Colonic mucosa (tissue), 4 donors: ENCODE data around the gene KRTAP5-5. TPM values are rescaled to one million over a fixed set of nuclear protein-coding genes. Genes with fewer than 3 reads are reported as not detected.
"Not testable (repeated sequence)": the region's sequence is repeated elsewhere in the genome, so short reads cannot be mapped to it uniquely, and the experiment has no call there.

Source experiments
- DNase-seq: peaks from one replicate; pipeline ENCODE4 v3.0.0-alpha.2; 2020
- H3K27ac ChIP-seq: fragments of 200-600 bp; one replicate; pipeline ENCODE4 v1.8.0; 2021
- H3K27me3 ChIP-seq: fragments of 200-600 bp; one replicate; pipeline ENCODE4 v1.8.0; 2021
- H3K36me3 ChIP-seq: fragments of 200-600 bp; one replicate; pipeline ENCODE4 v1.8.0; 2021
- H3K4me1 ChIP-seq: fragments of 200-600 bp; one replicate; pipeline ENCODE4 v1.8.0; 2021; ENCODE audit warnings: mild to moderate bottlenecking
- H3K4me3 ChIP-seq: fragments of 200-600 bp; one replicate; pipeline ENCODE4 v1.8.0; 2021
- H3K9ac ChIP-seq, 2 donors: one replicate each; pipeline ENCODE4 v1.7.0; 2013; ENCODE audit warnings: control low read depth in 2 of 2, low read depth in 2 of 2, low read length in 2 of 2
- H3K9me3 ChIP-seq: fragments of 200-600 bp; one replicate; pipeline ENCODE4 v1.8.0; 2021
- CTCF ChIP-seq: fragments of 200-600 bp; IDR thresholded peaks from one replicate; pipeline ENCODE4 v1.8.0; 2022; ENCODE audit warnings: antibody characterized with exemption, mild to moderate bottlenecking
- intact Hi-C: fragments of 100-400 bp; cut with DNase I; formaldehyde crosslinking; loops from one replicate; pipeline ENCODE4 v1.14.1; 2022
- total RNA-seq, 2 donors: library from RNA; stranded (reverse); fragmentation: NEBNext Ultra II Directional in 1 of 2; extraction: Animal tissue kit (Norgen Biotek cat#: 25700) in 1 of 2; gene quantifications; one replicate each; pipeline ENCODE4 v1.2.1, GENCODE V29; 2021
- donor health status: healthy.
- donor health status: DM: no; HTN: no; CAD: no.
- donor health status: DM: no; HTN: no; CAD: no.

The KRTAP5-5 gene
- total RNA-seq, 2 donors from 2014 or later, result not detected

GRCh38 chr11:1643146-1643690, 13.6 kb downstream of the KRTAP5-5 start:
- no peaks in the 10 kb centered on the region for H3K27me3 ChIP-seq
- no peak overlapping the region for H3K9ac ChIP-seq
- H3K4me1 ChIP-seq, result peaks cover 10% of the 10 kb centered on the region
- no peak overlapping the region for H3K4me3 ChIP-seq
- no peaks in the 10 kb centered on the region for H3K9me3 ChIP-seq
- intact Hi-C loops, result no loop called here
- DNase-seq, result no peak
- TF ChIP-seq CTCF, result no peak
- no peaks in the 10 kb centered on the region for H3K36me3 ChIP-seq
- no peak overlapping the region for H3K27ac ChIP-seq

DNA sequence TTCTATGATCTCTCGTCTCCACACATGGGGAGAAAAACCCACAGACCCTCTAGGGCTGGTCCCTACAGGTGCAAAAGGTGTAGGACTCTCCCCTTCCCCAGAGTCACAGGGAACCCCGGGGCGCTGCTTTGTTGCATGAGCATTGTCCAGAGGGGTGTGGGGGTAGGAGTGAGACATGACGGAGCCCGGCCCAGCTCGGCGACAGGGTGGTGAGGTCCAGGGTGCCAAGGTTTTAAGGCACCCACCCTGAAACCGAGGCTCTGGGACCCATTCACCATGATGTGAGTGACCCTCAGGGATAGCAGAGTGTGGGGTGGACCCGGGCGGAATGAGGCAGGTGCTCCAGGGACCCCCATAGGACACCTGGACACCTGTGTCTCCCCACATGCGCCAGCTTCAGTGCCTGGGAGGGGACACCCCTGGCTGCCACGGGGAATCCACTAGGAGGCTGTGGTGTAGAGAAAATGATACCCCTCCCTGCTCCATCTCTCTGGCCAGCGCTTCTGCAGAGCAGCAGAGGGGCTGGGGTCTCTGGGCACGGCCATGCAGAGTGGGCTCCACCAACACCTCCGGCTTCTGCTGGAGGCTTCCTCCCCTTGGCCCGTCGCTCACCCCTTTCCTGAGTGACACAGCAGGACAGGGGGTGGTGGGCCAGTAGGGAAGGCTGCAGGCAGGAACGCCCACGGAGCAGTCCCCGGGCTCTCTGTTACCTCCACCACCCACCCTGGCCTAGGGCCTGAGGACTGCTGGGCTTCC, 15.2 kb downstream of the KRTAP5-5 start:
- intact Hi-C loops, result no loop called here
- no peaks in the 10 kb centered on the region for H3K9me3 ChIP-seq
- H3K27ac ChIP-seq, result no peak overlapping the region
- no peak for DNase-seq
- no peak overlapping the region for H3K4me3 ChIP-seq
- no peak for TF ChIP-seq CTCF
- H3K36me3 ChIP-seq, result no peaks in the 10 kb centered on the region
- H3K27me3 ChIP-seq, result no peaks in the 10 kb centered on the region
- peaks cover 2% of the 10 kb centered on the region for H3K4me1 ChIP-seq
- H3K9ac ChIP-seq, result no peak overlapping the region

- no peak overlapping the region for H3K9ac ChIP-seq
- H3K4me3 ChIP-seq, result no peak overlapping the region
- no peak for DNase-seq
- H3K4me1 ChIP-seq, result no peaks in the 10 kb centered on the region
- intact Hi-C loops, result no loop called here
- TF ChIP-seq CTCF, result no peak
- H3K36me3 ChIP-seq, result no peaks in the 10 kb centered on the region
- no peak overlapping the region for H3K27ac ChIP-seq
- H3K9me3 ChIP-seq, result no peaks in the 10 kb centered on the region
- no peaks in the 10 kb centered on the region for H3K27me3 ChIP-seq
These were observed 15.8 kb downstream of the KRTAP5-5 start for GRCh38 chr11:1645357-1645821.

DNA sequence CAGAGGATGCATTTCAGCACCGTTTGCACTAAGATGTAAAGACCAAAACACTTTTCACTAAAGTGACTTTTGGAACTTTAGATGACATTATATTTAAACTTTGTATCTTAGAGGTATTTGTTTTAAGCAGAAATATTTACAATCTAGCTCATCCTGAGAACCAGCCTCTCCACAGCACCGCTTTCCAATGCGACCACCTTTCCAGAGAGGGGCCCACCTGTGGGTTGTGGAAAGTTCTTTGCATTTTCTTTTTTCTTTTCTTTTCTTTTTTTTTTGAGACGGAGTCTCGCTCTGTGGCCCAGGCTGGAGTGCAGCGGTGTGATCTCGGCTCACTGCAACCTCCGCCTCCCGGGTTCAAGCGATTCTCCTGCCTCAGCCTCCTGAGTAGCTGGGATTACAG, 17.0 kb downstream of the KRTAP5-5 start:
- DNase-seq, H3K9me3 ChIP-seq, H3K9ac ChIP-seq, intact Hi-C loops, H3K4me1 ChIP-seq, H3K4me3 ChIP-seq, H3K36me3 ChIP-seq, H3K27me3 ChIP-seq, H3K27ac ChIP-seq: not testable (repeated sequence)

- H3K4me3 ChIP-seq, result no peak overlapping the region
- no peak overlapping the region for H3K9ac ChIP-seq
- no peak for DNase-seq
- H3K27ac ChIP-seq, result no peak overlapping the region
- no peaks in the 10 kb centered on the region for H3K9me3 ChIP-seq
- H3K36me3 ChIP-seq, result no peaks in the 10 kb centered on the region
- TF ChIP-seq CTCF, result no peak
- no peaks in the 10 kb centered on the region for H3K27me3 ChIP-seq
- H3K4me1 ChIP-seq, result no peaks in the 10 kb centered on the region
- intact Hi-C loops, result no loop called here
These were observed 18.5 kb downstream of the KRTAP5-5 start for GRCh38 chr11:1647901-1648652.
